Eye (tissue), 1 donor: ENCODE measurements around the gene EXOC6.
A peak's percentile ranks its signal among the peaks of the same experiment; 100 is the strongest.
"Not testable (repeated sequence)": the region's sequence is repeated elsewhere in the genome, so short reads cannot be mapped to it uniquely, and the experiment has no call there.

Source experiments
- DNase-seq: peaks from one replicate; pipeline ENCODE4 v3.0.0-alpha.2; 2015

The EXOC6 gene

GRCh38 chr10:92890471-92890870 lies 42.2 kb downstream of the EXOC6 start:
- no peak for DNase-seq

DNA sequence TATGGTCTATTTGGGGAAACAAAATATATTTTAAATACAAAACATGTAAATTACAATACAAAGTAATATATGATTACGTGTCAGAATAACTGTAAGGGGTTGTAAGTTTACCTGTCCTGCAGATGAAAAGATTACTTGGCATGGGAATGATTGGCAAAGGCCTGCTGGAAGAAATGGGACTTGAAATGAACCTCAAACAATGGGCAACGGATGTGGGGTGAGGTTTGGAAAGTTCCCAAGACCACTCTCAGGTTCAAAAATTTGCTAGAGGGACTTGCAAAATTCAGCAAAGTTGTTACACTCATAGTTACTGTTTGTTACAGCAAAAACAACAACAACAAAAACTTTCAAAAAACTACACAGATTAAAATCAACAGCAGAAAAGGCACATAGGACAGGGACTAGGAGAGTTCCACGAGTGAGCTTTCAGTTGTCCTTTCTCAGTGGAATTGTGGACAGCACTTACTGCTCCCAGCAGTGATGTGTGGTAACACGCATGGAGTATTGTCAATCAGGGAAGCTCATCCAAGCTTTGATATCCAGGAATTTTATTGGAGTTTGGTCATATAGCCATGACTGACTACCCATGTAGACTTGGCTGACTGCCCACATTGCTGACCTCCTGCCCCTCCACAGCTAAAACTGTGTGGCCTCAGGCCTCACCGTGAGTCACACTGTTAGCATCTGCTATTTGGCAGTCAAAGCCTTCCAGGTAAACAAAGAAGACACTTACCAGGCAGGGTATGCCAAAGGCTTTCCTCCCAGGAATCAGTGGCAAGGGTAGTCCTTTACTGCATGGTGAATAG lies 43.8 kb downstream of the EXOC6 start:
- DNase-seq, result peak; percentile 53

GRCh38 chr10:92892691-92893054 lies 44.4 kb downstream of the EXOC6 start:
- DNase-seq, result no peak

- peak; percentile 84 for DNase-seq
These were observed 45.8 kb downstream of the EXOC6 start for GRCh38 chr10:92894081-92894655.

GRCh38 chr10:92897916-92898315 lies 49.6 kb downstream of the EXOC6 start:
- no peak for DNase-seq

DNA sequence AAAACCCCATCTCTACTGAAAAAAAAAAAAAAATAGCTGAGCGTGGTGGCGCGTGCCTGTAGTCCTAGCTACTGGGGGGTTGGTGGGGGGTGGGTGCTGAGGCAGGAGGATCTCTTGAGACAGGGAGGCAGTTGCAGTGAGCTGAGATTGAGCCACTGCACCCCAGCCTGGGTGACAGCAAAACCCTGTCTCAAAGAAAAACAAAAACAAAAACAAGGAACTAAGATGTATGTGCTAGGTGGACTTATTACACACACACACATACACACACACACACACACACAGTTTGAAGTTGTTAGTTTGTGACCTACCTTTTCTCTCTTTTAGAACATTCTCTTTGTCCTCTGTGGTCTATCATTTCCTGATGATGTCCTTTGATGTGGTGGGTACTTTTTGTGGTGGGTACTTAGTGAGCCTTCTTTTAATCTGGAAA lies 53.5 kb downstream of the EXOC6 start:
- no peak for DNase-seq

- DNase-seq, result no peak
These were observed 55.3 kb downstream of the EXOC6 start for GRCh38 chr10:92903633-92904032.

GRCh38 chr10:92907280-92907679 lies 59.0 kb downstream of the EXOC6 start:
- no peak for DNase-seq

GRCh38 chr10:92912631-92913030 lies 64.3 kb downstream of the EXOC6 start:
- not testable (repeated sequence) for DNase-seq

DNA sequence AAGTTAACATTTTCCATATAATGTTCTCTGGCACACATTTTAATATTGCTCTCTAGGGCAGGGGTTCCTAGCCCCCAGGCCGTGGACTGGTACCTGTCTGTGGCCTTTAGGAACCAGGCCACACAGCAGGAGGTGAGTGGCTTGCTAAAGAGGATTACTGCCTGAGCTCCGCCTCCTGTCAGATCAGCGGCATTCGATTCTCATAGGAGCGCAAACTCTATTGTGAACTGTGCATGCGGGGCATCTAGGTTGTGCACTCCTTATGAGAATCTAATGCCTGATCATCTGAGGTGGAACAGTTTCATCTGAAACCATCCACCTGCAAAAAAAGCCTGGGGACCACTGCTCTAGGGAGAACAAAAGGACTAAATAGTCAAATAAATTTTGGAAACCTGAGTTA lies 65.7 kb downstream of the EXOC6 start:
- peak; percentile 56 for DNase-seq

- peak; percentile 79 for DNase-seq
These were observed 66.4 kb downstream of the EXOC6 start for GRCh38 chr10:92914478-92915325.

GRCh38 chr10:92915892-92916291 lies 67.6 kb downstream of the EXOC6 start:
- DNase-seq, result no peak

DNA sequence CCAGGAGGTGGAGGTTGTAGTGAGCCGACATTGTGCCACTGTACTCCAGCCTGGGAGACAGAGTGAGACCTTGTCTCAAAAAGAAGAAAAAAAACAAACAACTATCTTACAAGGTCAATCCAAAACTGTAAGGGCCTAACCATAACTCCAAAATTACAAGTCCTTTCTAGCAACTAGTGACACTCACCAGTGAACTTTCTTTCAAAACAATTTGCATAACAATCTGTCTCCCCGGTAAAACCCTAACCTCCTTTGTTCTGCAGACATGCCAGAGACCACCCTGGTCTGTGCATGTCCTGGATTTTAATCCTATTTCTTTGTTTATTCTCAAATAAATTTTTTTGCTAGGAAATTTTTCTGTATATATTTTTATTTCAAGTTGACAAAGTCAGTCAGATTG lies 68.1 kb downstream of the EXOC6 start:
- DNase-seq, result no peak

- DNase-seq, result no peak
These were observed 70.3 kb downstream of the EXOC6 start for GRCh38 chr10:92918603-92919002.

DNA sequence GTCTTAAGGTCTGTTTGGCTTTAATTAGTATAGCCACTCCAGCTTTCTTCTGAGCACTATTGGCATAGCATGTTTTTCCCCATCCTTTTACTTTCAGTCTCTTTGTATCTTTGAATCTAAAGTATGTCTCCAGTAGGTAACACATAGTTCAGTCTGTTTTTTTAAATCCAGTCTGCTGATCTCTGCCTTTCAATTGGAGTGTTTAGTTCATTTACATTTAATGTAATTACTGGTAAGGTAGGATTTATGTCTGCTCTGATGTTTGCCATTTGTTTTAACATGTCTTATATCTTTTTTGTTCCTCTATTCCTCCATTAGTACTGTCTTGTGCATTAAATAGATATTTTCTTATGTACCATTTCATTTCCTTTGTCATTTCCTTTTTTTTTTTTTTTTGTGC lies 72.5 kb downstream of the EXOC6 start:
- no peak for DNase-seq

GRCh38 chr10:92923416-92923815 lies 75.1 kb downstream of the EXOC6 start:
- no peak for DNase-seq

DNA sequence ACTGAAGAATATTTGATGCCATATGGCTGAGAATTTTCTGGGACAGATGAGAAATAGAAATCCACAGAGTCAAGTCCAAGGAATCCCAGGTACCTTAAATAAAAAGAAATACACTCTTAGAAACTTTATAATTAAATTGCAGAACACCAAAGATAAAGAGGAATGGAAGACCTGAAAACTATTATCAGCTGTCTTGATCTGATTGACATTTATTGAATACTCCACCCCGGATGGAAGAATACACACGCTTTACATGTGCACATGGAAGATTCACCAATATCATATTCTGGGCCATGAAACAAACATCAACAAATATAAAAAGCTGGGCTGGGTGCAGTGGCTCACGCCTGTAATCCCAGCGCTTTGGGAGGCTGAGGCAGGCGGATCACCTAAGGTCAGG lies 81.6 kb downstream of the EXOC6 start:
- no peak for DNase-seq

GRCh38 chr10:92931597-92931996 lies 83.3 kb downstream of the EXOC6 start:
- no peak for DNase-seq

DNA sequence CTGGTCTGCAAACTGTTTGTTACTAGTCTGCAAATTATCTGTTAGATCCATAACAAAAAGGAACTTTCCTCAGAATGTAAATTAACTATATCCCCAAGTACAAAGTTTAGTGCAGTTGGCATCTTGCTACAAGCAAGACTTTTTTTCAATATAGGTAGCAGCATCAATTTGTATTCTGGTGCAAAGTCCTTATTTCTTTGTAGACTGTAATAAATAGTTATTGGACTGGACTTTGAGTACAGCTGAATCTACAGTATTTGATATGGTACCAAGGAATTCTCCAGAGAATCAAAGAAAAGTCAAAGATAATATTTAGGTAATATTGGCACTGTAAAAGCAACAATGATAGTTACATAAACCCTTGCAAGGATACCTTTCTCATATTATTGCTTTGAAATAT lies 89.6 kb downstream of the EXOC6 start:
- no peak for DNase-seq

DNA sequence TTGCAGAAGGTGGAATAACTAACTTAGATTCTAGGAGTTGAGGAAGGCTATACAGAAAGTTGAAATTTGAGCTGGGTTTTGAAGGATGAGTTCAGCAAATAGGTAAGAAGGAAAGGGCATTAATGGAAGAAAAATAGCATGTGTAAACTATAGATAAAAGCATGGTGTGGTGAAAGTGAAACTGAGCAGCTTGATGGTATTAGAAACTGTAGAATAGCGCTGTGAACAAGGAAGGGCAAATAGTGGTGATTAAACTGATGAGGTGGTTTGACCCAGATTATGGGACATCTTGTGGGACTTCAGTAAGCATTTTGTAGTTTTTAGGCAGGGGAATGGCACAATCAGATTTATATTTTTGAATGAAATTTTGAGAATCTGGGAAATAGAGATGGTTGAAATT lies 90.5 kb downstream of the EXOC6 start:
- DNase-seq, result no peak

- DNase-seq, result no peak
These were observed 93.9 kb downstream of the EXOC6 start for GRCh38 chr10:92942226-92942625.

DNA sequence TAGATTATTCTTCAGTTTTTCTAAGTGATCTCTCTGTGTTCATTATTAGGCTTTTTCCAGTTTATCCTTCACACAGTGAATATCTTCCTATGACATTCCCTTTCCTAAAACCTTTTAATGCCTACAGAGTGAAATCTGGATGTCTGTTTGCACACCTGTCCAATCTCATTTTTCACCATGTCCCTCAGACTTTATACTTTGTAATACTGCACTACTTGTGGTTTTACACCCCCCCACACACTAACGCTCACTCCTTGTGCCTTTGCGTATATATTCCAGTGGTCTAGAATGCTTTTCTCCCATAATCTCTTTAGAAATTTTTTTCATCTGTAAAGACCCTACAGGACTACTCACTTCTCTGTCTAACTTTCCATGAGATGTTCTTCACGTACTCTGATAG lies 98.2 kb downstream of the EXOC6 start:
- DNase-seq, result no peak

DNA sequence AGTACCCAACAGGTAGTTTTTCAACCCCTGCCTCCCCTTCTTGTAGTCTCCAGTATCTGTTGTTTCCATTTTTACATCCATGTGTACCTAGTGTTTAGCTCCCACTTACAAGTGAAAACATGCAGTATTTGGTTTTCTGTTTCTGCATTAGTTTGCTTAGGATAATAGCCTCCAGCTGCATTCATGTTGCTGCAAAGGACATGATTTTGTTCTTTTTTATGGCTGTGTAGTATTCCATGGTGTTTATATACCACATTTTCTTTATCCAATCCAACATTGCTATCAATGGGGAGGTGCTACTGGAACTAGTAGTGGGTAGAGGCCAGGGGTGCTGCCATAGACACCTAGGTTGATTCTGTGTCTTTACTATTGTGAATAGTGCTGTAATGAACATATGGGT lies 104.3 kb downstream of the EXOC6 start:
- not testable (repeated sequence) for DNase-seq
